Ishikawa (cell line): ENCODE data around the gene PBX3.

Experiments used
- CEBPB ChIP-seq: IDR thresholded peaks from 2 replicates; pipeline ENCODE4 v1.6.1; 2012
- CREB1 ChIP-seq: IDR thresholded peaks from 2 replicates; pipeline ENCODE4 v1.6.1; 2012; ENCODE audit warnings: low read depth
- EGR1 ChIP-seq: IDR thresholded peaks from 2 replicates; pipeline ENCODE4 v1.6.1; 2012
- EP300 ChIP-seq: IDR thresholded peaks from 2 replicates; pipeline ENCODE4 v1.6.1; 2012; ENCODE audit warnings: borderline replicate concordance
- FOXM1 ChIP-seq: IDR thresholded peaks from 2 replicates; pipeline ENCODE4 v1.6.1; 2012; ENCODE audit warnings: low read depth, borderline replicate concordance
- MAX ChIP-seq: IDR thresholded peaks from 2 replicates; pipeline ENCODE4 v1.6.1; 2012
- NFIC ChIP-seq: IDR thresholded peaks from 2 replicates; pipeline ENCODE4 v1.6.1; 2012
- RAD21 ChIP-seq: IDR thresholded peaks from 2 replicates; pipeline ENCODE4 v1.6.1; 2012; ENCODE audit warnings: low read depth
- REST ChIP-seq: IDR thresholded peaks from 2 replicates; pipeline ENCODE4 v1.6.1; 2012; ENCODE audit warnings: low read depth, mild to moderate bottlenecking
- TAF1 ChIP-seq: IDR thresholded peaks from 2 replicates; pipeline ENCODE4 v1.6.1; 2012; ENCODE audit warnings: low read depth, mild to moderate bottlenecking
- TCF12 ChIP-seq: IDR thresholded peaks from 2 replicates; pipeline ENCODE4 v1.6.1; 2012; ENCODE audit warnings: low read depth
- TEAD4 ChIP-seq: IDR thresholded peaks from 2 replicates; pipeline ENCODE4 v1.6.1; 2012
- USF1 ChIP-seq: IDR thresholded peaks from 2 replicates; pipeline ENCODE4 v1.6.1; 2012
- YY1 ChIP-seq: IDR thresholded peaks from 2 replicates; pipeline ENCODE4 v1.6.1; 2012; ENCODE audit warnings: low read depth
- ZBTB7A ChIP-seq: IDR thresholded peaks from 2 replicates; pipeline ENCODE4 v1.6.1; 2012; ENCODE audit warnings: low read depth

Gene PBX3

GRCh38 chr9:125890826-125891225 is 143.7 kb downstream of the PBX3 start:
- no peak for TF ChIP-seq EP300
- TF ChIP-seq TCF12: no peak
- no peak for TF ChIP-seq ZBTB7A

- no peak for TF ChIP-seq TCF12
- no peak for TF ChIP-seq ZBTB7A
- no peak for TF ChIP-seq YY1
- TF ChIP-seq EGR1: no peak
- TF ChIP-seq FOXM1: no peak
- TF ChIP-seq REST: no peak
- no peak for TF ChIP-seq CEBPB
- no peak for TF ChIP-seq MAX
- no peak for TF ChIP-seq EP300
- TF ChIP-seq TEAD4: no peak
- no peak for TF ChIP-seq USF1
- TF ChIP-seq RAD21: no peak
- TF ChIP-seq CREB1: no peak
- no peak for TF ChIP-seq NFIC
- no peak for TF ChIP-seq TAF1
Observed at GRCh38 chr9:125893277-125893676, 146.1 kb downstream of the PBX3 start.

GRCh38 chr9:125894566-125894965 is 147.4 kb downstream of the PBX3 start:
- TF ChIP-seq USF1 (no peak), FOXM1 (no peak), EGR1 (no peak), ZBTB7A (no peak), TEAD4 (no peak), REST (no peak), RAD21 (no peak), EP300 (no peak), NFIC (no peak)

GRCh38 chr9:125896404-125896803 is 149.2 kb downstream of the PBX3 start:
- no peak for TF ChIP-seq ZBTB7A
- TF ChIP-seq TCF12: no peak
- no peak for TF ChIP-seq REST
- TF ChIP-seq EGR1: no peak
- no peak for TF ChIP-seq NFIC
- TF ChIP-seq TAF1: no peak
- no peak for TF ChIP-seq FOXM1
- no peak for TF ChIP-seq EP300
- TF ChIP-seq USF1: no peak
- TF ChIP-seq YY1: no peak
- TF ChIP-seq CREB1: no peak
- no peak for TF ChIP-seq RAD21
- TF ChIP-seq CEBPB: no peak
- no peak for TF ChIP-seq TEAD4
- TF ChIP-seq MAX: no peak

- TF ChIP-seq ZBTB7A (no peak), TCF12 (no peak), FOXM1 (no peak), CREB1 (no peak), RAD21 (no peak), REST (no peak), EP300 (no peak), TEAD4 (no peak), TAF1 (no peak), EGR1 (no peak), USF1 (no peak)
Observed at GRCh38 chr9:125896964-125897363, 149.8 kb downstream of the PBX3 start.
